Panc1 (cell line): ENCODE data around the gene MASP2.

Source experiments
- POLR2AphosphoS5 ChIP-seq: IDR thresholded peaks from 2 replicates; pipeline ENCODE4 v1.6.1; 2012; ENCODE audit warnings: mild to moderate bottlenecking, low read depth, low read length, moderate library complexity
- SIN3A ChIP-seq: IDR thresholded peaks from 2 replicates; pipeline ENCODE4 v1.6.1; 2012; ENCODE audit warnings: low read depth, mild to moderate bottlenecking, low read length, moderate library complexity, borderline replicate concordance; ENCODE audit not compliant: insufficient read depth
- TF ChIP-seq, protein P1 (sequence below), 2 experiments: IDR thresholded peaks; 2 replicates each; pipeline ENCODE4 v1.6.1; 2011 to 2012; ENCODE audit warnings: low read depth in 2 of 2, control low read depth in 1 of 2, low read length in 1 of 2, mild to moderate bottlenecking in 1 of 2, moderate library complexity in 1 of 2; ENCODE audit not compliant: insufficient read depth in 1 of 2
- TF ChIP-seq, protein P2 (sequence below): fragments of 450-650 bp; IDR thresholded peaks from 2 replicates; pipeline ENCODE4 v1.5.1; 2017; ENCODE audit warnings: mild to moderate bottlenecking

DNA sequence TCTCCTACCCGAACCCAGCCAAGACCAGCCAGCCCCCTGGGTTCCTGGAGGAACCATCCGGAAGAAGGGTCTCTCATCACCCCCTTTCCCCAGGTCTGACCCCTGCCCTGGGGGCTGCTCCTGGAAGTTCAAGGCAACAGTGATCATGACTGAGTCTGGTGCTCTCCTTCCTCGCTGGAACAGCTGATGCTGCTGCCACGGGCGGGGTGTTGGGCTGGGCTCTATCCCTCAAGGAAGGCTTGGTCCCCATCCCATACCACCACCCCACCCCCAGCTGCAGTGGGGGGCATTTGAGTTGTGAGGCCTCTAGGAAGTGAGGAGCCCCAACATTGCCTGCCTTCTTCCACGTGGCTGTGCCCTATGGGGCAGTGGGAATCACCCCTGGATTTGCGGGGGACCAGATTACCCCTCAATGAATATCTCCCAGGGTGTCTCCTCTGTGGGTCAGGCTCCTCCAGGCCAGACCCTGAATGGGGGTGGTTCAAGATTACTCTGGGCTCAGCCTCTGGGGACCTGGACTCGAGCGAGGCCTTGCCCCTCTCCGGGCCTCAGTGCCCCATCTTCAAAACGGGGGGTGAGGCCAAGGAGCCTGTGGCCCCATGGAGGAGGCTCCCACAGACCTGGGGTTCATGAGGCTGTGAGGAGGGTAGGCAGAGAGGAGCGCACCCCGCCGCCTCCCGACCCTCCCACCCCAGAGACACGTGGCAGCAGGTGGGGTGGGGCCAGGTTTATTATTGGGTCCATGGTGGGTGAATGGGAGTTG lies 2.8 kb downstream of the MASP2 start:
- TF ChIP-seq, protein P1, sequence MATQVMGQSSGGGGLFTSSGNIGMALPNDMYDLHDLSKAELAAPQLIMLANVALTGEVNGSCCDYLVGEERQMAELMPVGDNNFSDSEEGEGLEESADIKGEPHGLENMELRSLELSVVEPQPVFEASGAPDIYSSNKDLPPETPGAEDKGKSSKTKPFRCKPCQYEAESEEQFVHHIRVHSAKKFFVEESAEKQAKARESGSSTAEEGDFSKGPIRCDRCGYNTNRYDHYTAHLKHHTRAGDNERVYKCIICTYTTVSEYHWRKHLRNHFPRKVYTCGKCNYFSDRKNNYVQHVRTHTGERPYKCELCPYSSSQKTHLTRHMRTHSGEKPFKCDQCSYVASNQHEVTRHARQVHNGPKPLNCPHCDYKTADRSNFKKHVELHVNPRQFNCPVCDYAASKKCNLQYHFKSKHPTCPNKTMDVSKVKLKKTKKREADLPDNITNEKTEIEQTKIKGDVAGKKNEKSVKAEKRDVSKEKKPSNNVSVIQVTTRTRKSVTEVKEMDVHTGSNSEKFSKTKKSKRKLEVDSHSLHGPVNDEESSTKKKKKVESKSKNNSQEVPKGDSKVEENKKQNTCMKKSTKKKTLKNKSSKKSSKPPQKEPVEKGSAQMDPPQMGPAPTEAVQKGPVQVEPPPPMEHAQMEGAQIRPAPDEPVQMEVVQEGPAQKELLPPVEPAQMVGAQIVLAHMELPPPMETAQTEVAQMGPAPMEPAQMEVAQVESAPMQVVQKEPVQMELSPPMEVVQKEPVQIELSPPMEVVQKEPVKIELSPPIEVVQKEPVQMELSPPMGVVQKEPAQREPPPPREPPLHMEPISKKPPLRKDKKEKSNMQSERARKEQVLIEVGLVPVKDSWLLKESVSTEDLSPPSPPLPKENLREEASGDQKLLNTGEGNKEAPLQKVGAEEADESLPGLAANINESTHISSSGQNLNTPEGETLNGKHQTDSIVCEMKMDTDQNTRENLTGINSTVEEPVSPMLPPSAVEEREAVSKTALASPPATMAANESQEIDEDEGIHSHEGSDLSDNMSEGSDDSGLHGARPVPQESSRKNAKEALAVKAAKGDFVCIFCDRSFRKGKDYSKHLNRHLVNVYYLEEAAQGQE (IDR thresholded peaks at IDR 0.05; ENCODE audit: insufficient read depth in 1 of 2, low read depth in 2 of 2, low read length in 1 of 2), result no peak
- TF ChIP-seq, protein P2, sequence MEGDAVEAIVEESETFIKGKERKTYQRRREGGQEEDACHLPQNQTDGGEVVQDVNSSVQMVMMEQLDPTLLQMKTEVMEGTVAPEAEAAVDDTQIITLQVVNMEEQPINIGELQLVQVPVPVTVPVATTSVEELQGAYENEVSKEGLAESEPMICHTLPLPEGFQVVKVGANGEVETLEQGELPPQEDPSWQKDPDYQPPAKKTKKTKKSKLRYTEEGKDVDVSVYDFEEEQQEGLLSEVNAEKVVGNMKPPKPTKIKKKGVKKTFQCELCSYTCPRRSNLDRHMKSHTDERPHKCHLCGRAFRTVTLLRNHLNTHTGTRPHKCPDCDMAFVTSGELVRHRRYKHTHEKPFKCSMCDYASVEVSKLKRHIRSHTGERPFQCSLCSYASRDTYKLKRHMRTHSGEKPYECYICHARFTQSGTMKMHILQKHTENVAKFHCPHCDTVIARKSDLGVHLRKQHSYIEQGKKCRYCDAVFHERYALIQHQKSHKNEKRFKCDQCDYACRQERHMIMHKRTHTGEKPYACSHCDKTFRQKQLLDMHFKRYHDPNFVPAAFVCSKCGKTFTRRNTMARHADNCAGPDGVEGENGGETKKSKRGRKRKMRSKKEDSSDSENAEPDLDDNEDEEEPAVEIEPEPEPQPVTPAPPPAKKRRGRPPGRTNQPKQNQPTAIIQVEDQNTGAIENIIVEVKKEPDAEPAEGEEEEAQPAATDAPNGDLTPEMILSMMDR, result no peak
- TF ChIP-seq POLR2AphosphoS5, result no peak
- TF ChIP-seq SIN3A, result no peak
